Mucosa of gallbladder (tissue), 1 donor: ENCODE data around the gene GRP. TPM values are rescaled to one million over a fixed set of nuclear protein-coding genes. Genes with fewer than 3 reads are reported as not detected.

Experiments used
- DNase-seq: peaks from one replicate; pipeline ENCODE4 v3.0.0-alpha.2; 2020; ENCODE audit warnings: low spot score
- total RNA-seq: library from RNA; stranded (reverse); gene quantifications from one replicate; pipeline ENCODE4 v1.2.1, GENCODE V29; 2021
- donor health status: DM: no; HTN: no; CAD: no.

The GRP gene
- total RNA-seq, 1 donor from 2014 or later: not detected

GRCh38 chr18:59267503-59268126, 47.7 kb downstream of the GRP start:
- DNase-seq: no peak

GRCh38 chr18:59268127-59268720, 48.3 kb downstream of the GRP start:
- no peak for DNase-seq

GRCh38 chr18:59268721-59269562, 49.0 kb downstream of the GRP start:
- no peak for DNase-seq

GRCh38 chr18:59269563-59270119, 49.7 kb downstream of the GRP start:
- no peak for DNase-seq

- DNase-seq: no peak
These were observed 50.8 kb downstream of the GRP start for GRCh38 chr18:59270689-59271257.

- no peak for DNase-seq
These were observed 51.8 kb downstream of the GRP start for GRCh38 chr18:59271606-59272220.

- no peak for DNase-seq
These were observed 52.4 kb downstream of the GRP start for GRCh38 chr18:59272221-59272888.

- no peak for DNase-seq
These were observed 53.2 kb downstream of the GRP start, which contains the start of gene RAX for GRCh38 chr18:59272891-59273758. TSS of gene RAX (minus strand) at chr18:59273454. CDS start at chr18:59273206, 248 bp downstream.

- DNase-seq: no peak
These were observed 54.0 kb downstream of the GRP start for GRCh38 chr18:59273759-59274532.

- no peak for DNase-seq
These were observed 54.6 kb downstream of the GRP start for GRCh38 chr18:59274533-59274928.

- DNase-seq: no peak
These were observed 55.5 kb downstream of the GRP start for GRCh38 chr18:59275406-59275949.

GRCh38 chr18:59276047-59276446, 56.1 kb downstream of the GRP start:
- no peak for DNase-seq

- DNase-seq: no peak
These were observed 58.8 kb downstream of the GRP start for GRCh38 chr18:59278793-59279192.

GRCh38 chr18:59279193-59279592, 59.2 kb downstream of the GRP start:
- DNase-seq: no peak

GRCh38 chr18:59279722-59280121, 59.8 kb downstream of the GRP start:
- no peak for DNase-seq
